ENCODE measurements around the gene IFFO2.

GRCh38 chr1:18960821-18961220, 4.3 kb upstream of the IFFO2 start:
- no peak for TF ChIP-seq CTCF (IDR thresholded peaks at IDR 0.05)
- TF ChIP-seq POLR2AphosphoS5 (IDR thresholded peaks at IDR 0.05), result no peak
- TF ChIP-seq EP300 (IDR thresholded peaks at IDR 0.05), result no peak
- no peak for TF ChIP-seq POLR2A (IDR thresholded peaks at IDR 0.05)
